Endothelial cell of umbilical vein (primary cell): Measurements from ENCODE around the gene HECTD1. TPM values are rescaled to one million over a fixed set of nuclear protein-coding genes. Genes with fewer than 3 reads are reported as not detected.

Experiments
- BruUV-seq: library from RNA; stranded (reverse); fragments of 400-500 nt; replicated peaks from 2 replicates; lab custom pipeline; 2021; lab: Mats Ljungman, UMichigan
- CTCF ChIA-PET: fragments of 300-600, 350-600 bp; sonication (Branson Sonifier 250); formaldehyde crosslinking; loops from one replicate; lab custom pipeline; 2021; ENCODE audit warnings: antibody characterized with exemption, inconsistent platforms; lab: Charles Lee
- POLR2A ChIA-PET: fragments of 300-600, 350-600 bp; sonication (Branson Sonifier 250); formaldehyde crosslinking; loops from one replicate; lab custom pipeline; 2021; ENCODE audit warnings: antibody characterized with exemption, inconsistent platforms; lab: Charles Lee
- DNase-seq: peaks from one replicate; pipeline ENCODE4 v3.0.0-alpha.2; 2011; ENCODE audit warnings: low read depth, low spot score
- FAIRE-seq: peaks from 2 replicates; lab custom pipeline; 2011; peaks lifted over from hg19 to GRCh38; lab: Jason Lieb, UNC
- H2AFZ ChIP-seq: 2 replicates; pipeline ENCODE4 v1.6.0; 2012; ENCODE audit warnings: low read depth, low read length, control low read depth, inconsistent platforms
- H3K27ac ChIP-seq: 2 replicates; pipeline ENCODE4 v1.5.1; 2011; ENCODE audit warnings: low read depth, mild to moderate bottlenecking, control low read depth, low read length, moderate library complexity; ENCODE audit not compliant: insufficient read depth
- H3K27me3 ChIP-seq, 2 experiments: 2 replicates each; pipeline versions ENCODE4 v1.6.0 to v1.6.1; 2011; ENCODE audit warnings: low read length in 2 of 2, mixed read lengths in 1 of 2; ENCODE audit not compliant: control insufficient read depth in 2 of 2, insufficient read depth in 2 of 2
- H3K36me3 ChIP-seq, 2 experiments: 2 replicates in 1 of 2; 3 replicates in 1 of 2; pipeline ENCODE4 v1.5.1; 2011; ENCODE audit warnings: low read length in 2 of 2, mild to moderate bottlenecking in 1 of 2, moderate library complexity in 1 of 2; ENCODE audit not compliant: control insufficient read depth in 2 of 2, insufficient read depth in 2 of 2; ENCODE audit errors: extremely low read depth in 1 of 2
- H3K4me1 ChIP-seq: 3 replicates; pipeline ENCODE4 v1.5.1; 2011; ENCODE audit warnings: mild to moderate bottlenecking, low read length; ENCODE audit not compliant: control insufficient read depth, insufficient read depth; ENCODE audit errors: extremely low read depth
- H3K4me2 ChIP-seq: 2 replicates; pipeline ENCODE4 v1.6.1; 2011; ENCODE audit warnings: low read length, control low read depth, mixed read lengths; ENCODE audit not compliant: insufficient read depth
- H3K4me3 ChIP-seq, 3 experiments: fragments of 200-600 bp in 1 of 3; sonication (generic), shearing (Covaris generic) in 1 of 3; replicated peaks in 1 of 3; 2 replicates each; pipeline ENCODE4 v1.5.1; 2011 to 2016; ENCODE audit warnings: control low read depth in 3 of 3, low read length in 3 of 3, mild to moderate bottlenecking in 2 of 3, inconsistent platforms in 1 of 3, low read depth in 1 of 3, moderate library complexity in 1 of 3; ENCODE audit not compliant: insufficient read depth in 1 of 3
- H3K79me2 ChIP-seq: 2 replicates; pipeline ENCODE4 v1.6.0; 2012; ENCODE audit warnings: low read length, inconsistent platforms; ENCODE audit not compliant: control insufficient read depth, insufficient read depth
- H3K9ac ChIP-seq: replicated peaks from 2 replicates; pipeline ENCODE3; 2011; ENCODE audit warnings: low read length, control low read depth; ENCODE audit not compliant: insufficient read depth; ENCODE audit errors: extremely low read depth
- H3K9me1 ChIP-seq: replicated peaks from 3 replicates; pipeline ENCODE4 v1.6.0; 2011; ENCODE audit warnings: mild to moderate bottlenecking, low read length; ENCODE audit not compliant: control insufficient read depth, insufficient read depth; ENCODE audit errors: extremely low read depth
- H3K9me3 ChIP-seq: replicated peaks from 2 replicates; pipeline ENCODE4 v1.5.1; 2012; ENCODE audit warnings: low read length, inconsistent platforms; ENCODE audit not compliant: control insufficient read depth, insufficient read depth
- H4K20me1 ChIP-seq: replicated peaks from 2 replicates; pipeline ENCODE3; 2011; ENCODE audit warnings: mild to moderate bottlenecking, low read length; ENCODE audit not compliant: control insufficient read depth, insufficient read depth; ENCODE audit errors: extremely low read depth
- CTCF ChIP-seq, 2 donors: IDR thresholded peaks; 1 replicate in 1 of 2; 2 replicates in 1 of 2; pipeline ENCODE4 v1.5.1; 2011; ENCODE audit warnings: low read length in 2 of 2, mild to moderate bottlenecking in 2 of 2, moderate library complexity in 2 of 2, control low read depth in 1 of 2, inconsistent platforms in 1 of 2, low read depth in 1 of 2; ENCODE audit not compliant: insufficient read depth in 1 of 2; ENCODE audit errors: extremely low read depth in 1 of 2
- EZH2 ChIP-seq: IDR thresholded peaks from 2 replicates; pipeline ENCODE4 v1.6.1; 2012; ENCODE audit warnings: borderline replicate concordance, low read depth, mild to moderate bottlenecking, moderate library complexity, low read length, inconsistent platforms; ENCODE audit not compliant: severe bottlenecking
- FOS ChIP-seq: IDR thresholded peaks from 2 replicates; pipeline ENCODE4 v1.6.1; 2011; ENCODE audit warnings: mild to moderate bottlenecking, low read length, moderate library complexity, borderline replicate concordance; ENCODE audit not compliant: insufficient read depth
- GATA2 ChIP-seq: IDR thresholded peaks from 2 replicates; pipeline ENCODE4 v1.7.0; 2011; ENCODE audit warnings: low read depth, mild to moderate bottlenecking, moderate library complexity, mixed read lengths, low read length; ENCODE audit not compliant: insufficient read length, insufficient read depth
- JUN ChIP-seq: IDR thresholded peaks from 2 replicates; pipeline ENCODE4 v1.6.1; 2011; ENCODE audit warnings: borderline replicate concordance, low read depth; ENCODE audit not compliant: insufficient read length, insufficient read depth
- MAX ChIP-seq: IDR thresholded peaks from 2 replicates; pipeline ENCODE4 v1.6.1; 2011; ENCODE audit not compliant: insufficient read depth, insufficient read length
- MYC ChIP-seq: IDR thresholded peaks from one replicate; pipeline ENCODE4 v1.6.1; 2011; ENCODE audit warnings: mild to moderate bottlenecking, low read depth, low read length
- POLR2A ChIP-seq: IDR thresholded peaks from 2 replicates; pipeline ENCODE4 v1.6.1; 2012; ENCODE audit warnings: low read depth, mild to moderate bottlenecking, control low read depth, low read length
- POLR2AphosphoS5 ChIP-seq: IDR thresholded peaks from 2 replicates; pipeline ENCODE4 v1.6.1; 2012; ENCODE audit warnings: low read depth, mild to moderate bottlenecking, control low read depth, low read length, moderate library complexity; ENCODE audit not compliant: insufficient read depth
- dilution Hi-C: fragments of 300-500 bp; cut with MboI; formaldehyde crosslinking; loops from one replicate; pipeline ENCODE4 v1.15.0; 2019; ENCODE audit warnings: low sequenced_read_pairs; ENCODE audit not compliant: extremely low pct_ligation_motif_present
- intact Hi-C: fragments of 100-400 bp; cut with micrococcal nuclease; formaldehyde crosslinking; loops from one replicate; pipeline ENCODE4 v1.10.0; 2022
- polyA plus RNA-seq, 4 experiments: library from polyadenylated mRNA; depleted of rRNA in 3 of 4; stranded (reverse) in 3 of 4; unstranded in 1 of 4; fragments of >200 nt; gene quantifications; 2 replicates each; pipeline versions ENCODE4 v1.2.1 to v1.2.3, GENCODE V29; 2011 to 2012; ENCODE audit warnings: missing spikeins in 1 of 4
- total RNA-seq: library from RNA; stranded (reverse); gene quantifications from 2 replicates; pipeline ENCODE4 v1.2.3, GENCODE V29; 2021

HECTD1 gene
- total and polyA plus RNA-seq, 2 donors (not counting 3 experiments of a cell fraction or from before 2014, with no cell fraction given) = 67.9 to 181 TPM

GRCh38 chr14:31106768-31107167 is 100.8 kb downstream of the HECTD1 start:
- no peak overlapping the region for H3K27ac ChIP-seq
- H4K20me1 ChIP-seq = no peaks in the 10 kb centered on the region

More at GRCh38 chr14:31106768-31107167, 100.8 kb downstream of the HECTD1 start:
- BruUV-seq = TSS peak; percentile 85
- intact Hi-C loops (no loop called here), dilution Hi-C loops (no loop called here)
- no peak for TF ChIP-seq MYC
- no peak for TF ChIP-seq EZH2
- no peak for TF ChIP-seq CTCF (IDR thresholded peaks at IDR 0.05; ENCODE audit: extremely low read depth in 1 of 2, insufficient read depth in 1 of 2, low read depth in 1 of 2, low read length in 2 of 2)
- no peak for TF ChIP-seq GATA2
- TF ChIP-seq POLR2AphosphoS5 = no peak
- TF ChIP-seq POLR2A = no peak
- no peak for TF ChIP-seq MAX
- TF ChIP-seq JUN = no peak
- no peak for TF ChIP-seq FOS
- peaks cover 8 to 20% of the 10 kb centered on the region in 2 experiments for H3K36me3 ChIP-seq
- DNase-seq (no peak), FAIRE-seq (no peak)
- ChIA-PET CTCF (interaction anchor here (1.3 kb wide), 1 partner anchor 8 kb away, joined by 4 read pairs; no protein-coding TSS in a partner anchor), POLR2A (no interaction called here)
- H3K4me3 ChIP-seq = no peak overlapping the region
- no peaks in the 10 kb centered on the region for H3K79me2 ChIP-seq
- no peaks in the 10 kb centered on the region for H3K27me3 ChIP-seq
- no peaks in the 10 kb centered on the region for H3K9me1 ChIP-seq
- no peak overlapping the region for H2AFZ ChIP-seq
- H3K9ac ChIP-seq = no peak overlapping the region
- H3K4me2 ChIP-seq = no peak overlapping the region
- no peaks in the 10 kb centered on the region for H3K9me3 ChIP-seq
- H3K4me1 ChIP-seq = no peaks in the 10 kb centered on the region
